Upper lobe of left lung (tissue), 6 donors: ENCODE data around the gene TACC2. TPM values are rescaled to one million over a fixed set of nuclear protein-coding genes. Genes with fewer than 3 reads are reported as not detected.

Source experiments
- ATAC-seq, 2 donors: fragments of 200-7000 bp; cut with Tn5 transposase; one replicate each; pipeline ENCODE4 v1.9.1; 2022; ENCODE audit warnings: mild to moderate bottlenecking in 2 of 2, moderate library complexity in 2 of 2; ENCODE audit not compliant: low FRiP score in 2 of 2
- DNase-seq, 2 donors: peaks; one replicate each; pipeline ENCODE4 v3.0.0-alpha.2; 2019 to 2020
- H3K27ac ChIP-seq, 4 donors: fragments of 200-600 bp; sonication (generic); one replicate each; pipeline ENCODE4 v1.5.1; 2016 to 2019
- H3K27me3 ChIP-seq, 4 donors: fragments of 200-600 bp; sonication (generic); one replicate each; pipeline ENCODE4 v1.5.1; 2017 to 2019
- H3K36me3 ChIP-seq, 4 donors: fragments of 200-600 bp; sonication (generic); one replicate each; pipeline ENCODE4 v1.5.1; 2016 to 2019
- H3K4me1 ChIP-seq, 4 donors: fragments of 200-600 bp; sonication (generic); one replicate each; pipeline ENCODE4 v1.5.1; 2018 to 2019
- H3K4me3 ChIP-seq, 4 donors: fragments of 200-600 bp; sonication (generic); one replicate each; pipeline ENCODE4 v1.5.1; 2017 to 2019; ENCODE audit warnings: mild to moderate bottlenecking in 2 of 4, moderate library complexity in 1 of 4
- H3K9me3 ChIP-seq, 4 donors: fragments of 200-600 bp; sonication (generic); one replicate each; pipeline ENCODE4 v1.5.1; 2018 to 2019
- CTCF ChIP-seq, 6 experiments: fragments of 450-650 bp in 4 of 6; fragments of 200-600 bp in 2 of 6; sonication (generic) in 2 of 6; IDR thresholded peaks; one replicate each; pipeline ENCODE4 v1.5.1; 2016 to 2019; ENCODE audit warnings: antibody characterized with exemption in 6 of 6
- EP300 ChIP-seq, 4 donors: sonication (generic); formaldehyde crosslinking; IDR thresholded peaks; one replicate each; pipeline ENCODE4 v1.5.1; 2017; ENCODE audit warnings: antibody characterized with exemption in 4 of 4, control low read depth in 2 of 4
- POLR2A ChIP-seq, 4 donors: fragments of 450-650 bp; IDR thresholded peaks; one replicate each; pipeline ENCODE4 v1.5.1; 2016 to 2017; ENCODE audit warnings: antibody characterized with exemption in 4 of 4, mild to moderate bottlenecking in 2 of 4
- POLR2AphosphoS5 ChIP-seq, 2 donors: sonication (generic); formaldehyde crosslinking; IDR thresholded peaks; one replicate each; pipeline ENCODE4 v1.5.1; 2017; ENCODE audit warnings: antibody characterized with exemption in 2 of 2
- WGBS, 2 donors: methylation state at CpG; one replicate each; pipeline ENCODE4 v1.1.5; 2017 to 2018; 5-methylcytosine and 5-hydroxymethylcytosine counted together
- total RNA-seq, 6 donors: library from RNA; depleted of rRNA in 4 of 6; stranded (reverse); fragments of >200 nt in 4 of 6; gene quantifications; one replicate each; pipeline versions ENCODE4 v1.1.0 to v1.2.1, GENCODE V29; 2016 to 2021
- donor health status: DM: no; HTN: no; CAD: no; lungs with moderate emphysema.
- donor health status: DM: no; HTN: yes; CAD: no; lungs with severe emphysema.

TACC2 gene
- total RNA-seq, 6 donors from 2014 or later: 158 to 701 (median 386) TPM

DNA sequence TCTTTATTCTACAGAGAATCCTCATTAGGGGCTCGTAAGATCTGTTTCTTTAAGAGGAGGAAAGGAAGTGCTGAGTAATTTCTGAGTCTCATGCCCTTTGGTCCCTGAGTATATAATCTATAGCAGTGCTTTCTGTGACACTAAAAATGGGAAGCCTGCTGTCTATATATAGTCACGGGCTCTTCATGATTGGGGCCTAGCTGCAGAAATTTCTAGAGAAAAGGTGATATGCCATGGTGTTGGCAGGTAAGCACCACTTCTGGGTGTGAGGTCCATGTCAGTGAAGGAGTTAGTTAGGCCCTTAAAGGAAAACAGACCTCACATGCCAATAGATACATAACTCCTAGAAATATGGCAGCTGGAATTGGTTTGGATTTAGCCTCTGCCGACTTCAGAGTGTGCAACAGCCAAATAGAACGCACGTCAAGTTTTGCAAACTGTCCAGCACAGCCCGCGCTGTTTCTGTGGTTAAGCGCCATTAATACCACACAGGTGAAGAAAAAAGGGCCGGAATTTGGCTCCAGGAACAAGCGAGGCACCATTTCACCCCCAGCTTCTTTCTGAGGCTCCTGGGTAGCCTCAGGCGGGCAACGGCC, 123.2 kb downstream of the TACC2 start:
- TF ChIP-seq CTCF (IDR thresholded peaks at IDR 0.05) (no peak), POLR2AphosphoS5 (IDR thresholded peaks at IDR 0.05) (no peak), POLR2A (IDR thresholded peaks at IDR 0.05) (no peak), EP300 (IDR thresholded peaks at IDR 0.05) (no peak)
- Histone ChIP-seq H3K4me1 (peaks cover 22 to 32% (median 28%) of the 10 kb centered on the region in 4 donors), H3K27ac (peak overlapping the region; percentile 96 to 100 (median 96)), H3K27me3 (peaks cover 0 to 9% (median 0%) of the 10 kb centered on the region in 4 donors), H3K36me3 (no peaks in the 10 kb centered on the region), H3K9me3 (no peaks in the 10 kb centered on the region), H3K4me3 (peak overlapping the region in 3 of 4 donors; percentile 54 to 62 (median 58))
- DNase-seq: no peak
- ATAC-seq: no peak
- 23 to 28% methylated on average over 8 to 11 of the region's 12 CpGs for WGBS, 2 donors

DNA sequence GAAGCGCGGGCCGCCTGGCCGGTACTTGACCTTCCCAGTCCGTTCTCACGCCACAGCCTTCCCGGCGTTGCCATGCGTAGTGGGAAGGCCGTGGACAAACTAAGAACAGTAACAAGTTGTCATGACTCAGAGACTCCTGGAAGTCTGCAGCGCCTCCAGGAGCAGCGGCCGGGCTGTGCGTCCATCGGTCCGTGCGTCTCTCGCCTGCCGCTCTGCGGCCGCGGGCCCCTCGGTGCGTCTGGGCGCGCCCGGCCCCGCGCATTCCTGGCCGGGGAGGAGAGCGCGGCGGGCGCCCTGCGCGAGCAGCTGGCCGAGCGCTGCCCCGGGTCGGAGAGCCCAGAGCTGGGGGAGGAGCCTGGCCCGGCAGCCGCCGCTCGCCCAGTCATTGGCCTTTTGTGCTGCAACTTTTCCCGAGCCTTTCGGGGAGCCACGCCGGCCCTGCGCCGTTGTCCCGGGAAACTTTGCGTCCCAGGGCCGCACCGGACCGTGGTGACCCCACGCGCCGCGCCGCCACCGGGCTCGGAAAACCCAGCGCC, 123.7 kb downstream of the TACC2 start:
- peak overlapping the region; percentile 96 to 100 (median 96) for H3K27ac ChIP-seq

GRCh38 chr10:122113161-122113944, 124.4 kb downstream of the TACC2 start:
- peaks cover 22 to 40% (median 32%) of the 10 kb centered on the region in 4 donors for H3K4me1 ChIP-seq
- no peaks in the 10 kb centered on the region for H3K36me3 ChIP-seq
- TF ChIP-seq POLR2A (IDR thresholded peaks at IDR 0.05) (peak in 3 of 4 donors; percentile 92 to 96 (median 95)), CTCF (IDR thresholded peaks at IDR 0.05) (peak in 5 of 6 experiments; percentile 29 to 81 (median 53)), EP300 (IDR thresholded peaks at IDR 0.05) (peak in 1 of 4 donors; percentile 83), POLR2AphosphoS5 (IDR thresholded peaks at IDR 0.05) (peak; percentile 85 to 95)
- ATAC-seq: peak; percentile 70 to 79
- H3K9me3 ChIP-seq: no peaks in the 10 kb centered on the region
- H3K27me3 ChIP-seq: peaks cover 0 to 9% (median 0%) of the 10 kb centered on the region in 4 donors
- peak overlapping the region; percentile 54 to 62 (median 56) for H3K4me3 ChIP-seq
- 1 to 2% methylated on average over 8 to 51 of the region's 77 CpGs for WGBS, 2 donors
- peak; percentile 78 to 93 for DNase-seq
- H3K27ac ChIP-seq: peak overlapping the region; percentile 96 to 100 (median 96)

More for the DNA sequence above, 123.7 kb downstream of the TACC2 start:
- H3K27me3 ChIP-seq: peaks cover 0 to 9% (median 0%) of the 10 kb centered on the region in 4 donors
- H3K36me3 ChIP-seq: no peaks in the 10 kb centered on the region
- H3K4me3 ChIP-seq: peak overlapping the region; percentile 54 to 62 (median 56)
- peak; percentile 87 to 96 for DNase-seq
- peak; percentile 89 to 95 for ATAC-seq
- peaks cover 22 to 37% (median 28%) of the 10 kb centered on the region in 4 donors for H3K4me1 ChIP-seq
- H3K9me3 ChIP-seq: no peaks in the 10 kb centered on the region
- 5% methylated on average over 56 of the region's 63 CpGs; no CpG with 5 or more reads in 1 of the 2 donors for WGBS, 2 donors
- TF ChIP-seq EP300 (IDR thresholded peaks at IDR 0.05): peak in 3 of 4 donors; percentile 34 to 62 (median 41)
- TF ChIP-seq CTCF (IDR thresholded peaks at IDR 0.05): peak in 5 of 6 experiments; percentile 48 to 80 (median 71)
- peak; percentile 66 to 68 for TF ChIP-seq POLR2AphosphoS5 (IDR thresholded peaks at IDR 0.05)
- TF ChIP-seq POLR2A (IDR thresholded peaks at IDR 0.05): peak in 3 of 4 donors; percentile 61 to 85 (median 69)

DNA sequence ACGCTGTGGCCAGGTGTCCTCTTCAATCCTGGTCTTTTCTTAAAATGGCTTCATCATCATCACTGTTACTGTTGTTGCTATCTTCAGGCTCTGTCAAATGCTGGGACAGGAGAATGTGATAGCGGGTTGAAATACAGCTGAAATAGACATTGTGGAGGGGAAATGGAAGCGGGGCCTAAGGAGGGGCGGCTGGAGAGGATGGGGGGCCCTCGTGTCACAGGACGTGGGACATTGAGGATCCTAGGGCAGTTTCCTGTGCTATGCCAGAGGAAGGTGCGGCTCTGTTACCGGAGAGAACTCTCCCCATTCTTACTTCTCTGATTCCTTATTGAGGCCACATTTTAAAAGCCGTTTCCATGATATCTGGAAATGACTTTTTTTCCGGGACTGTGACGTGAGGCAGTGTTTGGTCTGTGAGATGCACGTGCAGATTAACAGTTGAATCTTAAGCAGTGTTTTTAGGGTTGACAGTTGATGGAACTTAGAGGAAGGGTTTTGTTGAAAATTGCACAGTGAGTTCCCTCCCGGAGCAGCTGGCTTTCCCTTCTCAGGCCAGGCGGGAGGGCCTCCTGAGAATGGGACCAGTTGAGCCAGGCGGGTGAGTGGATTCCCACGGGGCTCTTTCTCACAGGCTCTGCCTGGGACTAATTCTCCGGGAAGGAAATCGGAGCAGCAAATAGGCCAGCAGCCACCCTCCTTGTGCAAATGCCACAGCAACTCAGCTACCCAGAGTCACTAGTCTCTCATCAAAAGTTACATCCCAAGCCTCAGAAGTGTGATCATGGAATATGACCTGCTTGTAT, 125.2 kb downstream of the TACC2 start:
- H3K4me1 ChIP-seq: peaks cover 22 to 46% (median 34%) of the 10 kb centered on the region in 4 donors
- TF ChIP-seq POLR2AphosphoS5 (IDR thresholded peaks at IDR 0.05) (peak in 1 of 2 donors; percentile 18), CTCF (IDR thresholded peaks at IDR 0.05) (no peak)
- no peaks in the 10 kb centered on the region for H3K36me3 ChIP-seq
- no peak for DNase-seq
- WGBS, 2 donors: 34% methylated on average over 16 to 18 of the region's 18 CpGs
- peak overlapping the region; percentile 96 to 100 (median 96) for H3K27ac ChIP-seq
- H3K27me3 ChIP-seq: peaks cover 0 to 9% (median 0%) of the 10 kb centered on the region in 4 donors
- ATAC-seq: peak; percentile 0
- H3K9me3 ChIP-seq: no peaks in the 10 kb centered on the region
- H3K4me3 ChIP-seq: peak overlapping the region; percentile 54 to 62 (median 56)
